Heart left ventricle (tissue), 16 donors: Measurements from ENCODE around the gene CRYGB. TPM values are rescaled to one million over a fixed set of nuclear protein-coding genes. Genes with fewer than 3 reads are reported as not detected.

Experiments
- ATAC-seq, 4 donors: fragments of 200-7000 bp; cut with Tn5 transposase; one replicate each; pipeline ENCODE4 v1.9.1; 2020 to 2022; ENCODE audit warnings: moderate library complexity in 4 of 4, mild to moderate bottlenecking in 3 of 4, moderate number of reproducible peaks in 1 of 4
- DNase-seq, 5 donors: peaks; one replicate each; pipeline ENCODE4 v3.0.0-alpha.2; 2020
- H3K27ac ChIP-seq, 12 donors: fragments of 200-600 bp; sonication (generic) in 4 of 12; one replicate each; pipeline versions ENCODE4 v1.5.0 to v1.8.0; 2016 to 2022; ENCODE audit warnings: mild to moderate bottlenecking in 2 of 12
- H3K27me3 ChIP-seq, 9 donors: fragments of 200-600 bp; sonication (generic) in 2 of 9; one replicate each; pipeline versions ENCODE4 v1.5.1 to v1.8.0; 2016 to 2022; ENCODE audit warnings: mild to moderate bottlenecking in 3 of 9
- H3K36me3 ChIP-seq, 9 donors: fragments of 200-600 bp; sonication (generic) in 2 of 9; one replicate each; pipeline versions ENCODE4 v1.5.0 to v1.8.0; 2018 to 2022; ENCODE audit warnings: mild to moderate bottlenecking in 2 of 9
- H3K4me1 ChIP-seq, 12 donors: fragments of 200-600 bp; sonication (generic) in 4 of 12; one replicate each; pipeline versions ENCODE4 v1.5.0 to v1.8.0; 2016 to 2022; ENCODE audit warnings: mild to moderate bottlenecking in 3 of 12
- H3K4me3 ChIP-seq, 12 donors: fragments of 200-600 bp; sonication (generic) in 4 of 12; one replicate each; pipeline versions ENCODE4 v1.5.0 to v1.8.0; 2017 to 2022; ENCODE audit warnings: mild to moderate bottlenecking in 9 of 12, moderate library complexity in 4 of 12
- H3K9me3 ChIP-seq, 12 donors: fragments of 200-600 bp; sonication (generic) in 4 of 12; one replicate each; pipeline versions ENCODE4 v1.5.0 to v1.8.0; 2016 to 2022; ENCODE audit warnings: mild to moderate bottlenecking in 1 of 12
- CTCF ChIP-seq, 12 donors: fragments of 200-600 bp; sonication (generic) in 4 of 12; IDR thresholded peaks; one replicate each; pipeline versions ENCODE4 v1.5.0 to v1.8.0; 2018 to 2022; ENCODE audit warnings: antibody characterized with exemption in 12 of 12, mild to moderate bottlenecking in 5 of 12
- POLR2A ChIP-seq, 2 donors: fragments of 450-650 bp; IDR thresholded peaks; one replicate each; pipeline ENCODE4 v1.6.1; 2017; ENCODE audit warnings: antibody characterized with exemption in 2 of 2, mild to moderate bottlenecking in 2 of 2, moderate library complexity in 2 of 2
- intact Hi-C, 10 donors: fragments of 100-400 bp; cut with DNase I; formaldehyde crosslinking; loops; one replicate each; pipeline versions ENCODE4 v1.11.1 to v1.14.2; 2022
- polyA plus RNA-seq, 2 donors: library from polyadenylated mRNA; stranded (reverse); fragments of 200-250 nt; gene quantifications; one replicate each; pipeline ENCODE4 v1.2.3, GENCODE V29; 2013
- total RNA-seq, 9 donors: library from RNA; depleted of rRNA in 2 of 9; stranded (reverse); fragments of >200 nt in 2 of 9; fragmentation: NEBNext Ultra II Directional in 3 of 9; extraction: Animal tissue kit (Norgen Biotek cat#: 25700) in 3 of 9; gene quantifications; one replicate each; pipeline versions ENCODE4 v1.1.0 to v1.2.4, GENCODE V29; 2016 to 2023
- donor health status: ischemic (EF 13 %, LVEDD 7.1; RV severe dilation, severe dysfunction).
- donor health status: healthy with polysubstance abuse.
- donor health status: DM: no; HTN: yes; CAD: no.
- donor health status: DM: no; HTN: no; CAD: no.
- donor health status: ischemic (EF 25% LVEDD 6.9; RV normal size, moderate dysfunction).
- donor health status: ischemic (EF 25% LVEDD 5.7; RV mildly dilated, moderate dysfunction).
- donor health status: healthy.
- donor health status: DM: yes; HTN: yes; CAD: no.
- donor health status: ischemic (EF 35%, LVEDD 5.7; RV mildly dilated, moderate dysfunction).
- donor health status: nonischemic (EF 11% LVEDD 7.7; RV severe dilation, severe dysfunction).
- donor health status: DM: yes; HTN: yes; CAD: no.
- donor health status: PGD.
- donor health status: ischemic (EF 29% LVEDD 5.4; RV normal size, mild dysfunction).
- donor health status: nonischemic (EF 23%, LVEDD 6.1; RV moderate dilation, normal function).

The CRYGB gene
- total and polyA plus RNA-seq, 11 donors, result not detected

GRCh38 chr2:208093128-208093527 lies 52.8 kb downstream of the CRYGB start:
- peaks cover 0 to 9% (median 0%) of the 10 kb centered on the region in 12 donors for H3K9me3 ChIP-seq
- DNase-seq (no peak), ATAC-seq (no peak)
- no peak overlapping the region for H3K27ac ChIP-seq
- TF ChIP-seq CTCF (IDR thresholded peaks at IDR 0.05) (no peak), POLR2A (IDR thresholded peaks at IDR 0.05) (no peak)
- H3K36me3 ChIP-seq, result no peaks in the 10 kb centered on the region
- intact Hi-C loops, result no loop called here
- H3K27me3 ChIP-seq, result no peaks in the 10 kb centered on the region
- no peak overlapping the region for H3K4me3 ChIP-seq
- H3K4me1 ChIP-seq, result peaks cover 0 to 11% (median 0%) of the 10 kb centered on the region in 12 donors

Other genes with a start within 250 kb of the CRYGB start
- 10 to 100 TPM; 10.3 to 28.3 (median 17.4) TPM for gene PLEKHM3, start 120.6 kb downstream of the CRYGB start, total RNA-seq
- 1 to 10 TPM; 5.2 to 7.3 TPM for gene PLEKHM3, start 120.6 kb downstream of the CRYGB start, polyA plus RNA-seq
- gene CRYGD, start 21.6 kb downstream of the CRYGB start, total RNA-seq, result not detected
- gene CRYGD, start 21.6 kb downstream of the CRYGB start, polyA plus RNA-seq, result not detected
- not detected for gene CRYGC, start 16.3 kb downstream of the CRYGB start, total RNA-seq
- not detected for gene CRYGC, start 16.3 kb downstream of the CRYGB start, polyA plus RNA-seq
- not detected for gene CRYGA, start 17.4 kb upstream of the CRYGB start, total RNA-seq
- gene CRYGA, start 17.4 kb upstream of the CRYGB start, polyA plus RNA-seq, result not detected
- not detected for gene C2orf80, start 43.9 kb upstream of the CRYGB start, total RNA-seq
- gene C2orf80, start 43.9 kb upstream of the CRYGB start, polyA plus RNA-seq, result not detected
- gene IDH1, start 108.9 kb upstream of the CRYGB start, total RNA-seq, result 100 to 1,000 TPM in 1 of 9 donors, 10 to 100 TPM in 8; 21.5 to 115 (median 34.6) TPM
- gene IDH1, start 108.9 kb upstream of the CRYGB start, polyA plus RNA-seq, result 10 to 100 TPM; 16.0 to 20.5 TPM
- gene PIKFYVE, start 120.1 kb upstream of the CRYGB start, total RNA-seq, result 10 to 100 TPM; 12.5 to 31.4 (median 20.3) TPM
- gene PIKFYVE, start 120.1 kb upstream of the CRYGB start, polyA plus RNA-seq, result 1 to 10 TPM; 4.2 to 6.7 TPM